ENCODE data around the gene MAP4K1.

The MAP4K1 gene

GRCh38 chr19:38663156-38663651, 45.5 kb upstream of the MAP4K1 start:
- H3K27ac ChIP-seq = no peak overlapping the region
- no peak for TF ChIP-seq CTCF (conservative IDR thresholded peaks at IDR 0.05)

GRCh38 chr19:38662537-38663155, 44.9 kb upstream of the MAP4K1 start:
- peak overlapping the region; percentile 88 for H3K27ac ChIP-seq
- no peak for TF ChIP-seq CTCF (conservative IDR thresholded peaks at IDR 0.05)

- peak overlapping the region; percentile 88 for H3K27ac ChIP-seq
- TF ChIP-seq CTCF (conservative IDR thresholded peaks at IDR 0.05) = no peak
Observed at GRCh38 chr19:38661996-38662395, 44.2 kb upstream of the MAP4K1 start.

GRCh38 chr19:38661136-38661535, 43.4 kb upstream of the MAP4K1 start:
- H3K27ac ChIP-seq = peak overlapping the region; percentile 88
- TF ChIP-seq CTCF (conservative IDR thresholded peaks at IDR 0.05) = no peak

- H3K27ac ChIP-seq = peak overlapping the region; percentile 88
- no peak for TF ChIP-seq CTCF (conservative IDR thresholded peaks at IDR 0.05)
Observed at GRCh38 chr19:38660724-38661123, 43.0 kb upstream of the MAP4K1 start.

GRCh38 chr19:38658462-38659306, 40.9 kb upstream of the MAP4K1 start:
- peak overlapping the region; percentile 88 for H3K27ac ChIP-seq
- no peak for TF ChIP-seq CTCF (conservative IDR thresholded peaks at IDR 0.05)

GRCh38 chr19:38657633-38658222, 40.0 kb upstream of the MAP4K1 start:
- H3K27ac ChIP-seq = peak overlapping the region; percentile 88
- TF ChIP-seq CTCF (conservative IDR thresholded peaks at IDR 0.05) = no peak

Measured in VCaP (cell line).